ENCODE data around the gene NDST1.
"Not testable (repeated sequence)": the region's sequence is repeated elsewhere in the genome, so short reads cannot be mapped to it uniquely, and the experiment has no call there.

DNA sequence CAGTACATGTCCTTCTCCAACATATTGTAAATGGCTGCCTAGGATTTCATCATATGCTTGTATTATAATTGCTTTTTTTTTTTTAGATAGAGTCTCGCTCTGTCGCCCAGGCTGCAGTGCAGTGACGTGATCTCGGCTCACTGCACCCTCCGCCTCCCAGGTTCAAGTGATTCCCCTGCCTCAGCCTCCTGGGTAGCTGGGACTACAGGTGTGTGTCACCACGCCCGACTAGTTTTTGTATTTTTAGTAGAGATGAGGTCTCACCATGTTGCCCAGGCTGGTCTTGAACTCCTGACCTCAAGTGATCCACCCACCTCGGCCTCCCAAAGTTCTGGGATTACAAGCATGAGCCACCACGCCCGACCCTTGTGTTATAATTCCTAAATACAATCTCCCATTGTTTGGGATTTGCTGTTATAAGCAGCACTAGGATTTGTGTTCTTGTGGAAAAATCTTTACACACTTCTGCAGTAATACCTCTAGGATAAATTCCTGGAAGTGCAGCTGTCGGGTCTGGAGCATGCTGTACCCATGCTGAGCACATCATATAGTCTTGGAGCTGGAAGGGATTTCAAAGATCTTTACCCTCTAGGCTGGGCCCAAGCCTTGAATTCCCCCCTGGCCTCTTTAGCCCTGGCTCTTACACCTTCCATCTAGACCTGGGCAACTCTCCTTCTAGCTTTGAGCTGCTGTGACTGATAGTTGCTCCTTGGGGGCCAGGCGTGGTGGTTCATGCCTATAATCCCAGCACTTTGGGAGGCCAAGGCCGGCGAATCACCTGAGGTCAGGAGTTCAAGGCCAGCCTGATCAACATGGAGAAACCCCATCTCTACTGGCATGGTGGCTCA, 11.0 kb downstream of the NDST1 start:
- TF ChIP-seq, protein P1, sequence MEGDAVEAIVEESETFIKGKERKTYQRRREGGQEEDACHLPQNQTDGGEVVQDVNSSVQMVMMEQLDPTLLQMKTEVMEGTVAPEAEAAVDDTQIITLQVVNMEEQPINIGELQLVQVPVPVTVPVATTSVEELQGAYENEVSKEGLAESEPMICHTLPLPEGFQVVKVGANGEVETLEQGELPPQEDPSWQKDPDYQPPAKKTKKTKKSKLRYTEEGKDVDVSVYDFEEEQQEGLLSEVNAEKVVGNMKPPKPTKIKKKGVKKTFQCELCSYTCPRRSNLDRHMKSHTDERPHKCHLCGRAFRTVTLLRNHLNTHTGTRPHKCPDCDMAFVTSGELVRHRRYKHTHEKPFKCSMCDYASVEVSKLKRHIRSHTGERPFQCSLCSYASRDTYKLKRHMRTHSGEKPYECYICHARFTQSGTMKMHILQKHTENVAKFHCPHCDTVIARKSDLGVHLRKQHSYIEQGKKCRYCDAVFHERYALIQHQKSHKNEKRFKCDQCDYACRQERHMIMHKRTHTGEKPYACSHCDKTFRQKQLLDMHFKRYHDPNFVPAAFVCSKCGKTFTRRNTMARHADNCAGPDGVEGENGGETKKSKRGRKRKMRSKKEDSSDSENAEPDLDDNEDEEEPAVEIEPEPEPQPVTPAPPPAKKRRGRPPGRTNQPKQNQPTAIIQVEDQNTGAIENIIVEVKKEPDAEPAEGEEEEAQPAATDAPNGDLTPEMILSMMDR (IDR thresholded peaks at IDR 0.05; ENCODE audit: low read depth, low read length, poor library complexity, severe bottlenecking) = not testable (repeated sequence)
- not testable (repeated sequence) for TF ChIP-seq EZH2phosphoT487 (IDR thresholded peaks at IDR 0.05; ENCODE audit: borderline replicate concordance, low read length)
